ENCODE data around the gene RIPOR2.
A peak's percentile ranks its signal among the peaks of the same experiment; 100 is the strongest.
"Not testable (repeated sequence)": the region's sequence is repeated elsewhere in the genome, so short reads cannot be mapped to it uniquely, and the experiment has no call there.

RIPOR2 gene

DNA sequence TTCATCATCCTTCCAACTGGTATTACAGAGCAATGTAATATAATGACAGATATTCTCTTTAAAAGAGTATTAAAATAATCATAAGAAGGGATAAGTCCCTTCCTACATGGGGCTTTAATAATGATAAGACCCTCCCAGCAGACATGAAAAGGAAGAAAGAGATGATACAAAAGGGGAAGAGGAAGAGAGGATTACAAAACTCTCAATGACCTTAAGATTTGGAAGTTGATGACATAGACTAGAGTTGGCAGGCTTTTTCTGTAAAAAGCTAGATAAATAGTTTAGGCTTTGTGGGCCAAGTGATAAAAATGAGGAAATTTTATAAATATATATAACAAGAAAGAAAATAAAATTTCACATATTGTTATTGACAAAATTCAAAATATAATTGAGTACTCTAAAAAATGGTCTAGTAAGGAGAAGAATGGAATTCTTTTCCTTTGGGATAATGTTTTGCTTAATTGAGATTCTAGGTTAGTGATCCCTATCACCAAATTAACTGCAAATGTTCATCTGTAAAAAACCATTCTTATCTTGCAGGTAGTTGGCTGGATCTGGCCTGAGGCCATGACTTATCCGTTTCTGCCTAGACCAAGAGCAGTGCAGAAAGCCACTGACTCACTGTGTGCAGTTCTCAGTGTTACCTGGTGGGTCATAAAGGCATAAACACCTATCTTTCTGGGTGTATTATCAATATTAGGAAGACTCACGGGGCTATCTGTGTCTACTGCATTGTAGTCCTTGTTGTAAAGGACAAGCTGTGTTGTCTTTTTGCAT lies 11.0 kb downstream of the RIPOR2 start:
- no peak for DNase-seq

GRCh38 chr6:24923885-24924401 lies 11.8 kb downstream of the RIPOR2 start:
- no peak for DNase-seq

DNA sequence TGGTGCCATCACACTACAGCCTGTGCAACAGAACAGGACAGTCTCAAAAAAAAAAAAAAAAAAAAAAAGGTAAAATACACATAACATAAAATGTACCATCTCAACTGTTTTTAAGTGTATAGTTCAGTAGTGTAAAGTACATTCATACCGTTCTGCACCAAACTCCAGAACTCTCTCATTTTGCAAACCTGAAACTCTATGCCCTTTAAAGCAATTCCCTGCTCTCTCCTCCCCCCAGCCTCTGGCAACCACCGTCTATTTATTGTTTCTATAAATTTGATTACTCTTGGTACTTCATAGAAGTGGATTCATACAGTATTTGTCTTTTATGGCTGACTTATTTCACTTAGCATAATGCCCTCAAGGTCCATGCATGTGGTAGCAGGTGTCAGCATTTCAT lies 12.9 kb downstream of the RIPOR2 start:
- no peak for DNase-seq

DNA sequence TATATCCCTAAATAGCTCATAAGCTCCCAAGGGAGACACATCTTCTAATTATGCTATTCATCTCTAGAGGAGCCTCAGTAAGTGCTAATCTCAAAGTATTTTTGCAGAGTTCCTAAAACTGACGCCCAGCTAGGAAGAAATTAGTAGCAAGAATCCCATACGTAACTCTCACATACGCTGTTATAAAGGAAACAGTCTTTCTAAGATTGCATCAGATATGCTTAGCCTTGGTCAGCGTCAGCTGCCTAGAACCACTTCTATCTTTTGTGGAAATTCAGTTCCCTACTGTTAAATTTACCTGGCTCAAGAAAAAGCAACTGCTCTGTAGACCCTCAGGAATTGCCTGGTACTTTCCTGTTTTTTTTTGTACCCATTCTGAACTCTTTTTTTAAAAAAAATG lies 13.6 kb downstream of the RIPOR2 start:
- no peak for DNase-seq

DNA sequence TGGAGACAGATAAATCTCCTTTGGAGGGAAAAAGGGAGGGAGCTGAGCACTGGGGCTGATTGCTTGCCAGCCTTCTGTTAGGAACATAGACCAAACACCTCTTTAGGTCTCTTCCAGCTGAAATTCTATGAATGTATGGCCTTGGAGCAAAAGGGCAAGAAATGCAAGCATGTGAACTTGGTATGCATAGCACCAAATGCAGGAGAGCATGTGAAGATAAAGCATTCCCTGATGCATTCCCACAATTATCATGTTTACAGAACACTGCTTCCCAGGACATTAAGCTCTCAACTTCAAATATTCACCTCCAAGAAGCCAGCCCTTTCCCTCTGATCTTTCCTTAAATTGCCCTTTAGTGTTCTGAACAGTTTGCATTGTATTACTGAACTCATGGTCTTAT lies 15.6 kb downstream of the RIPOR2 start:
- DNase-seq: no peak

GRCh38 chr6:24919056-24919892 lies 16.5 kb downstream of the RIPOR2 start:
- no peak for DNase-seq

DNA sequence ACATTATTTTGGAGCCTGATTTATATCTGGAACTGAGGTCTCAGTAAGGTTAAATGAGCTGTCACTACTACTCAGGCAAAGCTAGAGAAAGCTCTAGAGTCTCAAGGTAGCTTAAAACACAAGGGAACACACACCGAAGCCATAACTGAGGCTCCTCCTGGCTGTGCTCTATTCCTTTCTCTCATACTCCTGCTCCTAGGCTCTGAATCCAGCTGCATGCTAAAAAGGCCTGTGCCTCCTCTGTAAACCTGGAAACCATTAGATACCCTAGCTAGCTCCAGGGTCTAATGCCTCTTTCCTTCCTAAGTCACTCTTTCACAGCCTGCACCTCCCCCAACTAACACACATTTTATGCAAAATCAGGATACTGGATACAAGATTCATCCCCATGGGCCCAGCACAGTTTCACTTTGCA lies 17.1 kb downstream of the RIPOR2 start:
- DNase-seq: no peak

DNA sequence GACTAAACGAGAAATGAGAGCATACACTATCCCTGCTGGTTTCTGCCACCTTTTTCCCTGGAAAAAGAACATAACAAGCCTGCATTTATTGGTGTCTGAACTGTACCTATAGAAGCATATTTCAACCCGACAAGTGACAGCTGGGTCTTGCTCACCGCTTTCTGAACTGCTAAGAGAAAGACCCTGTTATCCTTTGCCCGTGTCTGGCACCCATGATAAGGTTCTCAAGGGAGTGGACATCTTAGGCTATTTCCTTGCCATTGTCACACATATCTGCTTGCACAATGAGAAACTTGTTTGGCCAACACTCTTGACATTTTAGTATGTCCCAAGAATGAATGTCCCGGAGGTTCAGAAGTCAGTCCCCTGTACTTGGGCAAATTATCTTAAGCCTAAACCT lies 19.3 kb downstream of the RIPOR2 start:
- DNase-seq: no peak

DNA sequence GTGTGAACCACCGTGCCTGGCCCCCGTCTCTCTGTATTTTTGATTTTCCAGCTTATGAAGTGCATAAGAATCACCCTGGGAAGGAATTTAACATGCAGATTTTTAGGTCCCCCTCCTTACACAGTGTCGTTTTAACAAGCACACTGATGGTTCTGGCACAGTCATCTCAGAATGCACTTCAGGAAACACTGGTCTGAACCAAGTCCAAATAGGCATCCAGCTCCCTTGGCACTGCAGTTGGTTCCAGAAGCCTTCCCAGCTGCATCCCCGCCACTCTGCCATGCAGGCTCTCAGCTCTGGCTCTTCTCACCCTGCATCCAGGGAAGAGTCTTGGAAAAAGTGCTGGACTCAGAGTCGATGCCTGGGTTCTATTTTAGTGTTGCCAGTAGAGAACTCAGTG lies 20.1 kb downstream of the RIPOR2 start:
- DNase-seq: no peak

DNA sequence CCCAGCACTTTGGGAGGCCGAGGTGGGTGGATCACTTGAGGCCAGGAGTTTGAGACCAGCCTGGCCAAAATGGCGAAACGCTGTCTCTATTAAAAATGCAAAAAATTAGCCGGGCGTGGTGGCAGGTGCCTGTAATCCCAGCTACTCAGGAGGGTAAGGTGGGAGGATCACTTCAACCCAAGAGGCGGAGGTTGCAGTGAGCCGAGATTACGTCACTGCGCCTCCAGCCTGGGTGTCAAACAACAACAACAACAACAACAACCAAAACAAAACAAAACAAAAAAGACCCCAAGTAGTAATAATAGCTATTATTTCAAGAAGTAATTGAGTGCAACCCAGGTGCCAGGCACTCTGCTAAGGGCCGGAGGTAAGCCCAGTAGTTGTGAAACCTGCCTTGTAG lies 21.7 kb downstream of the RIPOR2 start:
- DNase-seq: not testable (repeated sequence)

GRCh38 chr6:24911796-24912382 lies 23.9 kb downstream of the RIPOR2 start:
- DNase-seq: no peak

DNA sequence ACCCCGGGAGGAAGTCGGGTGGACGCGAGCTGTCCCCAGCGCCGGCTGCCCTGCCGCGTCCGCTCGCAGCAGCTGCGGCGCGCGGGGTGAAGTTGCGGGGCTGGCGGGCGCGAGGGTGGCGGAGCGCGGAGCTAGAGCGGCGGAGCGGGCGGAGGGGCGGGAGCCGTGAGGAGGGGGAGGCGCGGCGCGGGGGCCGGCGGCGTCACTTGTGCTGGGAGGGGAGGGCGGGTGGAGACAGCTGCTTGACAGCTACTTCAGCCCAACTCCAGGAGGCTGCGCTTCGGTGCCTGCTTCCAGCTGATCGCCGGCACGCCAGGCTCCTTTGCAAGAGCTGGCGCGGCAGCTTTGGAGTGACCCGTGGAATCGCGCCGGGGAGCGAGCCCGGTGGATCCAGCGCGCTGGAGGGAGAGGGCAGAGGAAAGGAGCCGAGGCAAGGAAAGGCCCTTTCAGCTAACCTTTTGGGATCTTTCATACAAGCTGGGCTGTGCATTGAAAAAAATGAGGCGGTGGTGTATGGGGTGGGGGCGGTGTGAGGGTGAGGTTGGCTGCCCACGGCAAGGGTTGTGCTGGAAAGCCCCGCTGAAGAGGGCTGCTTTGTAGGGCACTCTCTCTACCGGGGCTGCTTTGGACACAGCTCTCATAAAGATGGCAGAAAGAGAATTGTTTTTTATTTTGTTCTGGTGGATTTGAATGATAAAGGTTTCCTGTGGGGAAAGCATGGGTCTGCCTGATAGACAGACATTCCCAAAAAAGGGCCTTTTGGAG lies 24.6 kb downstream of the RIPOR2 start:
- no peak for DNase-seq

- DNase-seq: no peak
Observed at GRCh38 chr6:24910331-24910960, 25.3 kb downstream of the RIPOR2 start.

DNA sequence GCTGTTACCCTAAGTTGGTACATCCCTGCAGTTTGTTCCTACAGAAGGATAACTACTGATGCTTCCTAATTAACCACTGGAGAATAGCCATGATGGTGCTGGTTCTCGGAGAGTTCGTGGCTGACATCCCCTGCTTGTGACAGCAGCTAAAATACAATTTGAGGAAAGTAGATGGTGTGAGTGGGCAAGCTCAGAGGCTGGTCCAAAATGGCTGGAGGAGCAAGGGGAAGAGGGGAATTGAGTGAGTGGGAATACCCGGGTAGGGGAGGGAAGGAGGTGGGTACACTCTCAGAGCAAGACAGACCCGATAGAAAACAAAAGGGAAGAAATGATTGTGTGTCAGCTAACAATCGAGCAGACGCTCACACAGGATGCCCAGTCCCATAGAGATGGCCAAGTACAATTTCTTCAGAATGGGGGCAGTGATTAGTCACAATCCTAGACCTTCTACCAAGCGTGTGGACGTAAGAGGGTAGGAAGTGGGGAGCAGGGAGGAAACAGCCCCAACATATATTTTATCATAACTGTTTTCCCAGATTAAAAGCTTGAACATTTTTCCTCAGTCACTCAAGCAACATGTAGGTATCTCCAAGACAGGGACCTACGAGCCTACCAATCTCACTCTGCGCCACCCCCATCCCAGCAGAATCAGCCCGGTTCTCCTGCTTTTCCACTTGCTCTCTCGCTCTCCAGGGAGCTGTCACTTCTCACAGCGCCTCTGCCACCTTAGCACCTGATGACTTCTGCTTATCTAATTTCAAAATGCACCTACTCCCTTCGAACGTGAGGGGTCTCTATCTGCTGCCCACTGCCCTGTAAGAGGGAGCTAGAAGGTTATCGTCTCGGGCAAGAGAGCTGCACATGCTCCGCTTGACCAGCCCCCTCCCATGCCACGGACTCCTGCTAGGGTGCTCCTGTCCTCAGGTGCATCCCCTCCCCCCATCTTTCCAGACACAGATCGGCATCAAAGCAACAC lies 26.2 kb downstream of the RIPOR2 start:
- no peak for DNase-seq

DNA sequence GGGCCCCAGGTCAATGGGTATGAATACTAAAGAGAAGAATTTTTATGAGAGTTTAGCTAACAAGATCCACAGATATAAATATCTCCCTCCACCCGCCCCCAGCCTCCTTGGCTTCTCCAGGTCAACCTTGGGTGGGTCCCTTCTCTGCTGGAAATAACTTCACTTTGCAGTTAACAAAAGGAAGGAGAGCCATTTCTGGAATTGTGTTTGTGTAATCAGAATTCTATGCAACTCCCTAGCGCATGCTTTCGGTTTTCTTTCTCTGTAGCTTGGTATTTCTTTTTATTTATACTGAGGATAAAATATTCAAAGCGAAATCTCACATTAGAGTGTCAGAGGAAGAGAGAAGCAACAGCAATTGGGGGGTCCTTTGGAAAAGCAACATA lies 27.1 kb downstream of the RIPOR2 start:
- no peak for DNase-seq

DNA sequence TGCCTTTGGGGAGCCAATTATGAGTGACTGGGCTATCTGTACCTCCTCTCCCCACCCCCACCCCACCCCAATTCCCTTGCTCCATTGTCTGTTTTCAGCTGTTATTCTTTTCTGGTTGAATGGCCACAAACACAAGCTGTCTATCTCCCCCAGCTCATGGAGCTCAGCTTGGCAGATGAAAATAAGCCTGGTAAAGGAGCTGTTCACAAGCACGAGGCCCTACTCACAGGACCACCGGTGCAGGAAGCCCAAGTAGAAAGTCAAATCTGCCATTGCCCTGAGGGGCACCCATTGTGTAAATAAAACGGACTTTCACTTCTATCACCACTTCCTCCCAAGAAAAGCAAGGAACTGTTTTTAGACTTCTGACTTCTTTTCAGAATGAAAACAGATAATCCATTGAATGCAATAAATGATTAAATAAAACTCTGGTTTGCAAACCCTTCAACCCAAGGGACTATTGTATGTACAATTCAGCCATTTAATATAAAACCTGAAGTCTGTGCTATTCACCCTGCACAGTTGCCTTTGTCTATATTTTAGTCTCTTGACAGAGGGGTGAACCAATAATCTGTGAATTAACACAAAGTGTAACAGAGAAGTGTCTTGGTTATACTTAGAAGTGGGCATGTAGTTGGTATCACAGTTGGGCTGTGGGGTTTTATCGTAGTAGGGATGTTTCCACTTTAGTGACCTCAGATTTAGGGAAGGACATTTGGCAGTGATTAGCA lies 27.7 kb downstream of the RIPOR2 start:
- DNase-seq: no peak

GRCh38 chr6:24906314-24906713 lies 29.4 kb downstream of the RIPOR2 start:
- DNase-seq: no peak

DNA sequence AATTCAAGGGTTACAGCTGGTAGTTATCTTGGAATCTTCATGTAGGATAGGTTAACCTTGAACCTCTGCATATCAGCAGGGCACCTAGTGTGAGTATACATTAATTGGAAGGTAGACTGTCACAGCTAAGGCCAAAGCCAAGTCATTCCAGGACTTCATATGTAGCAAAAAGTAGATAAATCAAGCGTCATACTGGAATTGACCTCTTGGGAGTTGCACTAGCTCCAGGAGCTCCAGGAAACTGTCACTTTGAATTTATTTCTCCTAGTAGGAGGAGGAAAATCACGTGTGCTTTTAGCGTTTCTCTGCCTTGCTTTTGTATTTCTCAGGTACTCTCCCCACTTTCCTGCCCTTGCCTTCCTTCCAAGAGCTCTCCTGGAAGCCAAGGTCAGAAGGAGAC lies 30.3 kb downstream of the RIPOR2 start:
- no peak for DNase-seq

DNA sequence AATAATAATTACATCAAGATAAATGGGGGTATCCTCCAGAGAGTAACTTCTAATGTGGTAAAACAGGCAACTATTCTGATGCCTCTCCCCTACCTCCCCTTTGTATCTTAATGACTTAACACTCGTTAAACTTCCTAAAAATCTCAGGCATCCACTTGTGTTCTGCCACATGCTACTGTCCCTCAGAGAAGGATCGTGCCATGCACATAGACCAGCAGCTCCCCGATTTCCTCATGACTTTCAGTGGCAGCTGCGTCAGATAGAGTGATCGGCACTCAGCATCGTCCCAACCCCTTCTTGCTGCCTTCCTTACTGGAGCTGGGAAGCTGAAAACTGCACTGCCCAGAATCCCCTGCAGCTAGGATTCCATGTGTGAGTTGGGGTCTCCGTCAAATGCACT lies 32.1 kb downstream of the RIPOR2 start:
- no peak for DNase-seq

- DNase-seq: peak; percentile 81
Observed at GRCh38 chr6:24902782-24903181, 33.0 kb downstream of the RIPOR2 start.

All from HCEC 1CT (cell line).